ENCODE data around the gene LACTB.

The LACTB gene

GRCh38 chr15:63121382-63122001, at the start of gene LACTB:
Gene LACTB, plus strand, starts transcription at chr15:63121861. Its CDS starts 11 bp downstream, at chr15:63121872.
- DNase-seq, result peak; percentile 87

DNA sequence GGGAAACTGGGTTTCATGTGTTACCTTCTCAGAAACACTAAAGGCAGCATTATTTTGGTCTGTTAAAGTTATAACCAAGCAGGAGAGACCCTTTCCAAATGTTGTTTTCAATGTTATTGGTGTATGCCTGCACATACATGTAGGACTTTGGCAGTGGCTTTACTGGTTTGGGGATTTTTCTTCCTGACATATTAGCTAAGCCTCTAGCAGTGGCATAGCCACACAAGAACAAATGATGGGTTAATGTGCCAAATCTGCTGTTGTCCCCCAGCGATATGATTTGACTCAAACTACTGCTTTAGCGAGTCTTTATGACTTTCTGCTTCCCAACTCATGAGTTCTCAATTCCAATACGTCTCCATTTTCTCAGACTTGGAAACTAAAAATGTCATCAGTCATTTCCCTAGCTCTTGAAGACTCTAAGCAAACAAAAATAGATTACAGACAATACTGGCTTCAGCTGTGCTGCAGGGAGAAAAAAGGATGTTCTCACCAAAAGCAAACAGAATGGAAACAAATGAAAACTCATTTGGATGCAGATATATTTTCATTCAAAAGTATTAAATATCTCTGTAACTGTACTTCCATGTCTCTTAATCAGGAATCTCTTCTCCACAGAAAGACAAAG, 49.5 kb upstream of the LACTB start:
- DNase-seq, result no peak

DNA sequence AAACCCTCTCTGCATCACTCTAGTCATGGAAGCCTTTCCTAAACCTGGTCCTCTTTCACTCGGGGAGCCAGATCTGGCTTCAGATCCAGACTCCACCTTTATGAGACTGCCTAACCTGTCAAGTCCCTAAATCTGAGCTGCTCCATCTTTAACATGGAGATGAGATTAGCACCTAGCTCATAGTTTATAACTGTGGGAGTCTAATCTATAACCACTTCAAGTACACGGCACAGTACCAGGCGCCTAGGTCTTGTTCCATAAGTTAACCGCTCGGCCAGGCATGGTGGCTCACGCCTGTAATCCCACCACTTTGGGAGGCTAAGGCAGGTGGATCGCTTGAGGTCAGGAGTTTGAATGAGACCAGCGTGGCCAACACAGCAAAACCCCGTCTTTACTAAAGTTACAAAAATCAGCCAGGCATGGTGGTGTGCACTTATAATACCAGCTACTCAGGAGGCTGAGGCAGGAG, 48.8 kb upstream of the LACTB start:
- no peak for DNase-seq

- no peak for DNase-seq
These were observed 48.0 kb upstream of the LACTB start for GRCh38 chr15:63073497-63074172.

DNA sequence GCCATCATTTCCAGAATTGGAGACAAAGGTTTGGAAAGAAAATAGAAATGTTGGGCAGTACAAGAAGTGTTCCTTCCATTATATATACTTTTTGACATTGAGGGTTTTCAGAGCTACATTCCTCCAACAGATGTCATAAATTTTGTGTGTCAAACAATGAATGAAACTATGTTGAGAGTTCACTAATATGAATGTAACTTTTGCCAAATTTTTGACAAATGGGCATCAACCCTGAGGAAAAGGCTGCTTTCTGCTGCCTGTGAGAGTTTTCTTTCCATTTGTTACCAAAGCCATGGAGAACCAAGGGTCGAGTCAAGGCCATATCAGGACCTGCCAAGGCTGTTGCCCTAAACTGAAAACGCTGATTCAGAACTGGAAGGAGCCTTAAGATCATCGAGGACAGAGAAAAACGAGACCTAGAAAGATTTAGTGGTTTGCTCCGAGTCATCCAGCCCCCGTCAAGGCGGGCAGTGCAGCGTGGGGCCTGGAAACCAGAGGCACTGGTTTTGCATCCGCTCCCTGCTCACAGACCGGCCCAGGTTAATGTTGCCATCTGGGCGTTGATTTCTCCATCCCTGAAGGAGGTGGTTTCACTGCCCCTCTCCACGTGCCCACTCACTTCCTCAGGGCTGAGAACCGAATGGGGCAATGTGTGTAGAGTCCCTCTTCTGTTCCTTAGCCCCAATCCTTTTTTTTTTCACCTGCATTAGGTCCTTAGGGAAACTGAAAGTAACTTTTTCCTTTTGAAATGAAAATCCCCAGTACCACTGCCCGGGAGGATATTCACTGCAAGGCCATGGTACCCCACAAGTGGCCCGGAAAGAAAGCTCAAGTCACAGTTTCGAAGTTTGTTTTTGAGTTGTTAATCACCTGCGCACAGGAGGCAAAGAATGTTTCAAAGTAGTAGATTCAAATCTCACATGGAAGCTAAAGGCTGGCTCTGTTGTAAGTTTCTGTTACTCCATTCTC, 46.4 kb upstream of the LACTB start:
- no peak for DNase-seq

DNA sequence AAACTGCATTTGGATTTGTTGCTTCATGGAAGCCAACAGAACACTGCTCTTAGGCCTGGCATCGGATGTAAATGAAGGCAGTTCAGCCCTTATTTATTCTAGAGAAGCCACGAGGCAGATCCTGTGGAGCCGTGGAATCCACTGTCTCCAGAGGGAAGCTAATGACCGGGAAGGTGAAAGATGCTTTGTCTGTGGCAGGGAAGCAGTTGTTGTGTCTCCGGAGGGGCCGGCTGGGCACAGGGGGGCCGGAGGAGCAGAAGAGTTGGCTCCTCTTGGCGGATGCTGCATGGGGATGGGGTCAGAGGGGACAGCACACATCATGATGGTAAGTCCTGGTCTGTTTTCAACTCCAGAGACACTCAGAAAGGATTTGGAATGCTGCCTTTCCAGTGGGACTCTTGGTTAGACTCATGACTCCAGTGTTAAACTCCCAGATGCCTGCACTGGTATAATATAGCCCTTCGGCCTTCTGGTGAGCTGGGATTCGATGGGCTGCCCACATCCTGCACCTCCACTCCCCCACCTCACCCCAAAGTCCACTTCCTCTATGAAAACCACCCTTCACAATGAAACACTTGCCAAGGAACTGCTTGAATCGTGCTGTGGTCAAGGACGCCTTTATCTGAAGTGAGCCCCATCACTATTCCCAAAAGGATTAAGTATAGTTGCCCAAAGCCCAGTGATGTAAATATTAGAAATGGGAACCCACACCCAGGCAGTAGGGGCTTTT, 45.5 kb upstream of the LACTB start:
- DNase-seq, result no peak

- DNase-seq, result no peak
These were observed 45.0 kb upstream of the LACTB start for GRCh38 chr15:63076714-63077046.

GRCh38 chr15:63077952-63078351, 43.7 kb upstream of the LACTB start:
- DNase-seq, result no peak

- DNase-seq, result no peak
These were observed 41.6 kb upstream of the LACTB start for GRCh38 chr15:63079947-63080626.

- no peak for DNase-seq
These were observed 40.9 kb upstream of the LACTB start for GRCh38 chr15:63080634-63081250.

DNA sequence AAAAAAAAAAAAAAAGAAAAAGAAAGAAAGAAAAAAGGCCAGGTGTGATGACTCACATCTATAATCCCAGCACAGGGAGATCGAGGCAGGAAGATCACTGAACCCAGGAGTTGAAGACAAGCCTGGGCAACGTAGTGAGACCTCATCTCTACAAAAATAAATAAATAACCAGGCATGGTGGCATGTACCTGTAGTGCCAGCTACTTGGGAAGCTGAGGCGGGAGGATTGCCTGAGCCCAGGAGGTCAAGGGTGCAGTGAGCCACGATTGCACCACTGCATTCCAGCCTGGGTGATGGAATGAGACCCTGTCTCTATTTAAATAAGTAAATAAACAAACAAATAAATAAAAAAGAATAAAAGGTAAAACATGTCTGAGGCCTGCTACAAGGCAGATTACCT, 39.3 kb upstream of the LACTB start:
- no peak for DNase-seq

DNA sequence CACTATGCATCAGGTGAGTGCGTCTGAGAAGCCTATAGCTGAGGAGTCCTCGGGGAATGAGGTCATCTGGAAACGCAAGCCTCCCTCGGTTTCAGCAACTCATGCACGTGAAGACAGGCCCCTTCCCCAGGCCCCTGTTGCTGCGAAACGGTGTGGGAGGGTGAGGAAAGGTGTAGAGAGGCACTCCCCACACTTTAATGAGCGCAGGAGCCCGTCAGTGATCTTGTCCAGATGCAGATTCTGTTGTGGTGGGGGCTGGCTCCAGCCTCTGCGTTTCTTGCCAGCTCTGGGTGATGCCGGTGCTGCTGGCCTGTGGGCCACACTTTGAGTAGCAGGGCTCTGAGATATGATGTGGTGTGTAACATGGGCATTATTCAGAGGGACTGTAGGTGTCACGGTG, 38.6 kb upstream of the LACTB start:
- DNase-seq, result no peak

DNA sequence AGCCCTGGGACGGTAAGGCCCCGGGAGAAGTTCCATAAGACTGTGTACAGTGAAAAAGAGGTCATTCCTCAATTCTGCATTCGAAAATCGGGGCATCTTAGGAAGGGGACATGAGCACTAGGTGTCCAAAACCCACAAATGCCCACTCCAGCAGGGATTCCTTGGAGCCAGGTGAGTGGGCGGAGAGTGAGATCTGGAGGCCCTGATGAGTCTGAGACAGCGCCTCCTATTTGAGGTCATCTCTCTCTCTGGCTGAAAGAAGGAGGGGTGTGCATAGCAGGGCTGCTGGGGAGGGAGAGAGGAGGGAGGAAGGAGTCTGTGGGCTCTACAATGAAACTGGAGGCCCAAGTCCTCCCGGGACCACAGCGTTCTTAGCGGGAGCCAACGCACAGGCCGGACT, 38.1 kb upstream of the LACTB start:
- DNase-seq, result no peak

DNA sequence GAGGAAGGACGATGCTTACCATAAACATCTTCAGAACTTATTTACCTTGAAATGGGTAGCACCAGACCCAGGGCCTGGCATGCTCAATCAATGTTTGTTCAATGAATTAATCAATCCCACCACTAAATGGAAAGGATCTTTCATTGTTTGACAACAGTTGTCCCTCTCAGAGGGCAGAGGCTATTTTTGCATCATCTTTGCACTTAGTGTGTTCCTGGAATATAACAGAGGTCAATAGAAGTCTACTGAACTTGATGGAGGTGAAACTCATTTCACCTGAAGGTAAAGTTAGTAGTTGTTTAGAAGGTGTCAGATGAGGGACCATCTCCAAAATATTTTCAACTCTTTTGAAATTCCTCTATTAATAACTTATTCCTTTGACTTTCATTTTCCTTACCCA, 36.9 kb upstream of the LACTB start:
- DNase-seq, result no peak

- no peak for DNase-seq
These were observed 36.4 kb upstream of the LACTB start for GRCh38 chr15:63085289-63085688.

DNA sequence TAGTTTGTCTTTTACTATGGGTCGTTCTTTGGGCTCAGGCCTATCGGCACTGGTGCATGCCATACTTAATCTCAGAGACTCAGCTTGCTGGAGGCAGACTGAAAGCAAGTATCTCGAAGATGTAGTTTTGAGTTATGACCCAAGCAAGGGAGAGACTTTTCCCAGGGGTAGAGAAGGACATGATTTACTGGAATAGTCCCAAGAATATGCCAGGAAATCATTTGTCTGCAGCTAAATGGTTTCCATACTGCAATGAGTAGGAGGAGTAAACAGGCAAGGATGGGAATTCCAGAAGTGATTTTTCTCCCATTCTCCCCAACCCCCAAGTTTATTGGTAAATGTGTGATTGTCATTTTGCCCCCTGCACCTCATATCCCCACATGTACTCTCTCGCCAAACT, 35.4 kb upstream of the LACTB start:
- DNase-seq, result no peak

- DNase-seq, result no peak
These were observed 34.7 kb upstream of the LACTB start for GRCh38 chr15:63086947-63087346.

GRCh38 chr15:63088533-63089245, 33.0 kb upstream of the LACTB start:
- no peak for DNase-seq

DNA sequence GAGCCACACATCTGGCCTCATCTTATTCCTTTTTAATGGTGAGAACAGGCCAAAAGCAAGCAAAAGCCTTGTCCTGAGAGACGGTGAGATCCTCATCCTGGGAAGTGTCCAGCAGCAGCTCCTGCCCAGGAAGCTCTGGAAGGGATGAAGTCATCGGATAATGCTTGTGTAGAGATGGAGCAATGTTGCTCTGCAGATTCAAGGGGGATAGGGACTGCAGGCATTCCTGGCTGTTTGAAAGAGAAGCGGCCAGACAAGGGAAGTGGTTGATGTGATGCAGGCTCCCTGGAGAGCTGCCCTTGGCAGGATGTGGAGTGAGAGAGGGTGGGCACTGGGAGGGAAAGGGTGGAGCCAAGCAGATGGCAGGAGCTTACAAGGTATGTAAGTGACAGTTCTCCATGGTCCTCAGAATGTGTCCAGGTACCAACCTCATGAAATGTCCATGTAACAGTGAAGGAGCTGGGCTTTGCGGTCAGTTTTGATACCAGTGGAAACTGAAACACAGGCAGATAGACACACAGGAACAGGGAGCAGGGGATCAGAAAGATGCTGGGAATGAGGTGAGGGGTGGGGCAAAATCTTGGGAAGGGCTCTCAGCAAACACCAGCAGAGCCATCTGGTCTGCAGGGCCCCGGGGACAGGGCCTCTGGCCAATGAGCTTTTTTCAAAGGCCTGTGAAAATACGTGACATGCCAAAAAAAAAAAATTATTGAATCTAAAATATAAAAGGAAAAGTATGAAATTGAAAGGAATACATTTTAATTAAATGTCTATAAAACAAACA, 32.2 kb upstream of the LACTB start:
- DNase-seq, result no peak

DNA sequence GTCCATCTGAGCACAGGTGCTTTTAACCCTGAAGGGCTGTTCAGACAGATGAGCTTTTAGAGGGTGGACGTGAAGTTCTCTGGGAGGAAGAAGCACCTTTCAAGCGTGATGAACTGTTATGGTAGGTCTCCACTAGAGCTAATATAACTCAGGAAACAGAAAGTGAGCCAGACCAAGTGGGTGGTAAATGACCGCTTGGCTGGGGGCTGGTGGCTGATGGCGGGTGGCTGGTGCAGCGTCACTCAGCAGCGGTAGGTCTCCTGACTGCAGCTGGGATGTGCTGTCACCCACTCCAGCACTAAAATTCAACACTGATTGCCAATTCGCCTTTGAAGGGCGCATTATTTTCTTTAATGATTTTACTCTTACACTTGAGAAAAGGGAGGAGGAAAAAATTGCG, 31.2 kb upstream of the LACTB start:
- no peak for DNase-seq

Data from NCI-H1105 treated with DMSO at 0.1 percent for 48 hours (cell line).